GM18502 (cell line): ENCODE data around the gene OBI1.
"Not testable (repeated sequence)": the region's sequence is repeated elsewhere in the genome, so short reads cannot be mapped to it uniquely, and the experiment has no call there.

Experiments
- ATAC-seq: cut with Tn5 transposase; IDR thresholded peaks from one replicate; pipeline ENCODE4 v1.9.1; 2021; ENCODE audit warnings: mild to moderate bottlenecking; ENCODE audit not compliant: unreplicated experiment, poor library complexity

The OBI1 gene

DNA sequence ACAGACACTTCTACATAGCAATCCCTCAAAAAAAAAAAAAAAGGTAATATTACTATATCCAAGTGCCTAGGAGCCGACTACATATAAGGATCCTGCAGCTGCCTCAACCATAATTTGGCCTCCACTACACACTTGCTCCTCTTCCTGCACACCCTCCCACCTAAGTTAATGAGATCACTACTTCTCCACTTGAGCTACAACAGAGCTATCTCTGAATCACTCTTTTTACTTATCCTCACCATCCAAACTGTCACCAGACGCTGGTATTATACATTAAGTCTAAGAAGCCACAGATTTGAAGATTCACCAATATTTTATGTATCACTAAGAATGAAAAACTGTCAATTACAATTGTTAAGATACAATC, 8.3 kb downstream of the OBI1 start:
- no peak for ATAC-seq

GRCh38 chr13:78649997-78650716, 8.8 kb downstream of the OBI1 start:
- no peak for ATAC-seq

DNA sequence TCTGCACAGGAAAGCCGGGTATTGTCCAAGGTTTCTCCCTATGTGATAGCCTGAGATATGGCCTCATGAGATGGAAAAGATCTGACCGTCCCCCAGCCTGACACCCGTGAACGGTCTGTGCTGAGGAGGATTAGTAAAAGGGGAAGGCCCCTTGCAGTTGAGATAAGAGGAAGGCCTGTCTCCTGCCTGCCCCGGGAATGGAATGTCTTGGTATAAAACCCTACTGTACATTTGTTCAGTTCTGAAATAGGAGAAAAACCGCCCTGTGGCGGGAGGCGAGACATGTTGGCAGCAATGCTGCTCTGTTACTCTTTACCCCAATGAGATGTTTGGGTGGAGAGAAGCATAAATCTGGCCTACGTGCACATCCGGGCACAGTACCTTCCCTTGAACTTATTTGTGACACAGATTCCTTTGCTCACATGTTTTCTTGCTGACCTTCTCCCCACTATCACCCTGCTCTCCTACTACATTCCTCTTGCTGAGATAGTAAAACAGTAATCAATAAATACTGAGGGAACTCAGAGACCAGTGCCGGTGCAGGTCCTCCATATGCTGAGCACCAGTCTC, 11.8 kb downstream of the OBI1 start:
- not testable (repeated sequence) for ATAC-seq

DNA sequence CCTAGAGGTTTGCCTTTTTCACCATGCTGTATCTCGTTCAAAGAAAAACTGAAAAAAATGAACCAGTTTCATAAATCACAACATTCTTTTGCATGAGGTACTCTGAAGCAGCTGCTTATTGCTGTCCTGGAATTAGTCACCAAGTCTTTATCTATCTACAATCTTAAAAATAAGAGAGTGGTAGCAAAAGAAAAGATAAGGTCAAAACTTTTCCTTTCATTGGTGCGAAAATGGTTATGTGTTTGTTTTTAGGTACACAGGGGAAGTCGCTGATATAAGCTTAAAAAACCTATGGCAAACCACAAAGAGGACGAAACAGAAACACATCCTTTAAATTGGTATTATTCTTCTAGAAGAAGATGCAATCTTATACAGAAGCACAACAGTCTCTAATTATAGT, 20.7 kb downstream of the OBI1 start:
- ATAC-seq: peak; percentile 82

GRCh38 chr13:78636495-78636894, 22.5 kb downstream of the OBI1 start:
- no peak for ATAC-seq

- no peak for ATAC-seq
Measured at GRCh38 chr13:78632996-78633395, 26.0 kb downstream of the OBI1 start.

DNA sequence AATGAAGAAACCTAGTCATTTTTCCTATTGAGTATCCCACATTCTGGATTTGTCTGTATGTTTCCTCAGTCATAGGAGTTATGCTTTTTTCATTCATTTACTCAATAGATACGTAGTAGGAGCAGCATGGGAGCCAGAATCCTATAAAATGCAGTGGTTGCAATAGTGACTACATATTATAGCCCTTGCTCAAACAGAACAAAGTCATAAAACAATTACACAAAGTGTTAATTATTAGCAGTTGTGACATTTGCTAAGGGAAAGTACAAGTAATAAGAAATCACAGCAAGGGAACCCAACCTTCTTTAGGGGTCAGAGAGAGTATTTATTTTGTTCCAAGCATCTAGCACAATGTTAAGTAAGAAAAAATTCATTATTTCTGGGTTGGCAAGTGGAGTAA, 27.9 kb downstream of the OBI1 start:
- no peak for ATAC-seq

GRCh38 chr13:78630511-78630910, 28.4 kb downstream of the OBI1 start:
- ATAC-seq: no peak

- ATAC-seq: no peak
Measured at GRCh38 chr13:78625384-78625783, 33.6 kb downstream of the OBI1 start.

- no peak for ATAC-seq
Measured at GRCh38 chr13:78623132-78623531, 35.8 kb downstream of the OBI1 start.

DNA sequence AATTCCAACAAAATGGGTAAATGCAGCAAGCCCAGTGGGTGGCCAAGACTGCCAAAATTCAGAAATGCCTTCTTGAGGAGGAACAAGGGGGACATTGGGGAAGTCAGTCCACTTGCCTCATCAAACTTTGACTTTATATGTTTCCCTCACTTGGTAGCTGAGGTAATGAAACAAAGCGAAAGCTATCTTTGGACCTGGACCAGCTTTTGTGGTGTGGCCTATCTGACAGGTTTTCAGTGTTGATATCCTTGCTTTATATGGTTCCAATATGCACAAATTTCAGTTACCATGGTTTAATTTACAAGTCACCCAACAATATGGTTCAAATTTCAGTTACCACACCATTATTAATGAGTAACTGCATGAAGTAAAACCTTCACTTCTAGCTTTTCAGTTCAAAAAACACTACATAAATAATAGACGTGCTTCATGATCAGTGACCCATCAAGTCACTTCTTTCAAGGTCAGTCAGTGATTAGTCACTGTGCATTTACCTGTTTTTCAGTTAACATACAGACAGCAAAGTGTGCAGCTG, 38.0 kb downstream of the OBI1 start:
- ATAC-seq: no peak

GRCh38 chr13:78618411-78618810, 40.5 kb downstream of the OBI1 start:
- no peak for ATAC-seq

- ATAC-seq: no peak
Measured at GRCh38 chr13:78611040-78611439, 47.9 kb downstream of the OBI1 start.

DNA sequence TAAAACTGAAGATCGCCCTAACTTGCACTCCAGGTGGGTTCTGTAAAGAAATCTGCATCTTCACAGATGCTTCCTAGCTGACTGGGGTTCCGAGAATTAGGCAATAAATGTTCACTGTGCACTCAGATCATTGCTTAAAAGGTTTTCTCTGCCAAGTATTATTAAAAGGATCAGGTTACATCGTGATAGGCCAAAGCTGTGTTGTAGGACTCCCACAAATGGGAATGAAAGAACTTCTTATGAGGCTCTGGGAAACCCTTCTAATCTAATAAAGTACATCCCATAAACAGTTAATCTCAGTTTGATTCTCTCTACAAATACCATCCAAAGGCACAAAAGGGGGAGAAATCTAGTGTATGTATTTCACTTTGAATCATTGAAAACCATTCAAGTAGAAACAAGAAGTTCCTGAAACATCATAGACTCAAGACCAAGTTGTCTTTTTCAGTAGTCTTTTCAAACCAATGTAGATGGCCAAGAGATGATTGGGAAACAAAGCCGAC, 48.5 kb downstream of the OBI1 start:
- ATAC-seq: peak; percentile 32

DNA sequence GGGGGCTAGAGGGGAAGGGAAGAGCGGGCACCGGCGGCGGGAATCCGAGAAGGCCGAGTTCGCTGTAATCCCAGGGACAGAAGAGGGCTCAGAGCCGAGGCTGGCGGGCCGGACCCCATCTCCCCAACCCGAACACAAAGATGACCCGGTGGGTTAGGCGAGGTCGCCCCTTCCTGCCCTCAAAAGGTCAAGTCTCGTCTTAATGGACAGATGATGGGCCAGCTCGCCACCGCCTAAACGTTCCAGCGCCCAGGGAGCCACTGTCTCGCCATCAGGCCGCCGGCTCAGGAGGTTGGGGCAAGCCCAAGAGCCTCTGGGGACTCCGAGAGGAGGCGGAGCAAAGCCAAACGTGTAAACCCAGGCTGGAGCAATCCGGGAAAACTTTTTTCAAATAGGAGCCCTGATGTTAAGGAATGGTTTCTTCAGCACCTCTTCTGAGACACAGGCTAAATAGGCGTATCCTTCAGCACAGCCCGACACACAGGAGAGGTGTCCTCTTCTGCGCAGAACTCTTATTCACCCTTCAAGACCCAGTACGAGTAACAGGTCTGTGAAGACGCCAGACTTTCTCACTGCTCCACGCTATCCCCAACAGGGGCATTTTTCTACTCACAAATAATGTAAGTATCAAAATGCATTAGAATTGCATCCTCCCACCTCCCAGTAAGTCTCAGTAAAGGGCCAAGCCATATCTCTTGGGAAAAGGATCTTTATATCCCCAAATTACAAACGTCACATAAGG, 49.3 kb downstream of the OBI1 start:
- ATAC-seq: no peak

GRCh38 chr13:78608688-78609463, 50.1 kb downstream of the OBI1 start:
- ATAC-seq: no peak

DNA sequence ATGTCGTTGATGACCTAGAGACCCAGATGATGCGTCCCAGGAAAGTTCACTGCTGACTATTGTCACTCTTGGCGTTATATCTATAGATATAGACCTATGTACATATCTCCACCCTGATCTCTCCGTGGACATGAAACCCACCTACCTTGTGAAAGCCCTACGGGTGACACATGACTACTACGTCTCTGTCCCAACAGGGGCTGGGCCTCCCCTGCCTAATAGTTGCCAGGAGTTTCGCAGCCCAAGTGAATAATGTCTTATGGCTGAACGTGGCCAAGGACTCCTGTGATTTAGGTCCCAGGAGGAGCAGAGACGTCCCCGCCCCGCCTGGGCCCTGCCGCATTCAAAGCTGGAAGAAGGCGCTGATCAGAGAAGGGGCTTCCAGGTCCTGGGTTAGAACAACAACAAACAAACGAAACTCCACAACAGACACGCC, 50.7 kb downstream of the OBI1 start:
- ATAC-seq: no peak

DNA sequence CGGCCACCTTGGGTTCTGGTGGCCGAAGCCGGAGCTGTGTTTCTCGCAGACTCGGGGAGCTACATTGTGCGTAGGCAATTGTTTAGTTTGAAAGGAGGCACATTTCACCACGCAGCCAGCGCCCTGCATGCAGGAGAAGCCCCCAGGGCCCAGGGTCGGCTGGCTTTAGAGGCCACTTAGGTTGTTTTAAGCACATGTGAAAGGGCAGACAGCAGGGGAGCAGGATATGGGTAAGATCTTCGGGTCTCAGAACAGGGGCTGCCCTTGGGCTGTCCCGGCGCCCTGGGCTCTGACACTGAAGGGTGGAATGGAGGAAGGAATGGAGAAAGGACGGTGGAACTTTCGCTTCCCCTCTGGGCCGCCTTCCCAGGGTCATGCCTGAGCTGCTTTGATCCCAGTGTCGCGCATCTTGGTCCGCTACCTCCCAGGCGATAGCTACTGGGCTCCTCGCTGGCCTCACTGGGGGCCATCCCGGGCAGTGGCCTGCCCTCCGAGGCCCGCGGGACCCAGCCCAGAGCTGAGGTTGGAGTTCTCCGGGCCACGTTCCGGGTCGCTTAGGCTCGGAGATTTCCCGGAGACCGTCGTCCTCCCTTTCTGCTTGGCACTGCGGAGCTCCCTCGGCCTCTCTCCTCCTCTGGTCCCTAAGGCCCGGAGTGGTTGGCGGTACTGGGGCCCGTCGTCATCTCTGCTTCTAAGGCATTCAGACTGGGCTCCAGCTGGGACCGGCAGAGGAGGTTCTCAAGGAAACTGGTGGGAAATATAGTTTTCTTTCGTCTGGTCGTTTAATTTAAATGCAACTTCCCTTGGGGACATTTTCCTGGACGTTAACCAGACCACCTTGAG, 51.3 kb downstream of the OBI1 start:
- no peak for ATAC-seq
